ENCODE results near the gene DEFB113.

DEFB113 gene

DNA sequence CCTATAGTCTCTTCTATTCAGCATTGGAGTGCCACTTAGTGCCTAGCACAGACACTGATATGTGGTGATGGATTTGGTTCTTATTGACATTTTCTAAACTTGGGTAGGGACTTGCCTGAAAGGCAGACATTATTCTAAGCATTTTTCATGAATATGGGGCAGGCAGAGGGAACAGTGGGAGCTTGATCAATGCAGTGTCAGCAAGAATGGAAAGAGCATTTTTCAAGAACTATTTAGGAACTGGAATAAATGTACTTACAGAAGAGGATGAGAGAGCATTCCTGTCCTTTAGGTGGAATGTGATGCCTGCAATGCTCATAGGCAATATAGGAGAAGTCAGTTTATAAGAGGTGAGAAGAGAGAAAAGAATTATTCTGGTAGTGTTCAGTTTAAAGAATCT is 31.6 kb downstream of the DEFB113 start:
- no peaks in the 10 kb centered on the region for H3K4me1 ChIP-seq (ENCODE audit: control insufficient read depth, insufficient read depth, low read length, unreplicated experiment)
- H3K27ac ChIP-seq (ENCODE audit: low read depth, low read length), result no peak overlapping the region
- no peaks in the 10 kb centered on the region for H3K27me3 ChIP-seq (ENCODE audit: insufficient read depth, low read length)
- H3K79me2 ChIP-seq (ENCODE audit: control insufficient read depth, insufficient read depth, low read length, unreplicated experiment), result no peaks in the 10 kb centered on the region
- no peak overlapping the region for H3K4me3 ChIP-seq (ENCODE audit: low read depth, low read length)
- H3K36me3 ChIP-seq (ENCODE audit: insufficient read depth, low read length), result no peaks in the 10 kb centered on the region
- no peak overlapping the region for H2AFZ ChIP-seq (ENCODE audit: low read length, unreplicated experiment)

- Histone ChIP-seq H3K27me3 (ENCODE audit: insufficient read depth, low read length) (no peaks in the 10 kb centered on the region), H3K36me3 (ENCODE audit: insufficient read depth, low read length) (no peaks in the 10 kb centered on the region), H3K4me3 (ENCODE audit: low read depth, low read length) (no peak overlapping the region), H3K79me2 (ENCODE audit: control insufficient read depth, insufficient read depth, low read length, unreplicated experiment) (no peaks in the 10 kb centered on the region), H3K27ac (ENCODE audit: low read depth, low read length) (no peak overlapping the region), H3K4me1 (ENCODE audit: control insufficient read depth, insufficient read depth, low read length, unreplicated experiment) (no peaks in the 10 kb centered on the region), H2AFZ (ENCODE audit: low read length, unreplicated experiment) (no peak overlapping the region)
Observed at GRCh38 chr6:49937017-49937416, 32.4 kb downstream of the DEFB113 start.

DNA sequence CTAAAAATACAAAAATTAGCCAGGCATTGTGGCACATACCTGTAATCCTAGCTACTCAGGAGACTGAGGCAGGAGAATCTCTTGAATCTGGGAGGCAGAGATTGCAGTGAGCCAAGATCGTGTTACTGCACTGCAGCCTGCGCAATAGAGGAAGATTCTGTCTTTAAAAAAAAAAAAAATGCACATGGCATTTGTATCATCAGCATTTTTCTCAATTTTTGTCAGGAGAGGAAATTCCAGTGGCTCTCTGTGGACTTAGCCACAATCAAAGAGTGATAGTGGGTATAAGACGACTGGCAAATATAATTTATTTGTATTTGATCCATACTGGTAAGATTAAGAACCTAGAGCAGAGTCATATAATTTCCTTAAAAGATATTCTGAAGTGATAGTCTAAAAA is 34.0 kb downstream of the DEFB113 start:
- Histone ChIP-seq H3K79me2 (ENCODE audit: control insufficient read depth, insufficient read depth, low read length, unreplicated experiment) (no peaks in the 10 kb centered on the region), H3K4me1 (ENCODE audit: control insufficient read depth, insufficient read depth, low read length, unreplicated experiment) (no peaks in the 10 kb centered on the region), H3K4me3 (ENCODE audit: low read depth, low read length) (no peak overlapping the region), H3K27ac (ENCODE audit: low read depth, low read length) (no peak overlapping the region), H2AFZ (ENCODE audit: low read length, unreplicated experiment) (no peak overlapping the region), H3K27me3 (ENCODE audit: insufficient read depth, low read length) (no peaks in the 10 kb centered on the region), H3K36me3 (ENCODE audit: insufficient read depth, low read length) (no peaks in the 10 kb centered on the region)

GRCh38 chr6:49934770-49935169 is 34.7 kb downstream of the DEFB113 start:
- Histone ChIP-seq H3K4me3 (ENCODE audit: low read depth, low read length) (no peak overlapping the region), H3K27ac (ENCODE audit: low read depth, low read length) (no peak overlapping the region), H2AFZ (ENCODE audit: low read length, unreplicated experiment) (no peak overlapping the region), H3K36me3 (ENCODE audit: insufficient read depth, low read length) (no peaks in the 10 kb centered on the region), H3K4me1 (ENCODE audit: control insufficient read depth, insufficient read depth, low read length, unreplicated experiment) (no peaks in the 10 kb centered on the region), H3K79me2 (ENCODE audit: control insufficient read depth, insufficient read depth, low read length, unreplicated experiment) (no peaks in the 10 kb centered on the region), H3K27me3 (ENCODE audit: insufficient read depth, low read length) (no peaks in the 10 kb centered on the region)

- no peaks in the 10 kb centered on the region for H3K27me3 ChIP-seq (ENCODE audit: insufficient read depth, low read length)
Observed at GRCh38 chr6:49933526-49933925, 35.9 kb downstream of the DEFB113 start.

GRCh38 chr6:49929340-49929739 is 40.1 kb downstream of the DEFB113 start:
- H3K79me2 ChIP-seq (ENCODE audit: control insufficient read depth, insufficient read depth, low read length, unreplicated experiment), result no peaks in the 10 kb centered on the region
- no peak overlapping the region for H3K27ac ChIP-seq (ENCODE audit: low read depth, low read length)
- H2AFZ ChIP-seq (ENCODE audit: low read length, unreplicated experiment), result no peak overlapping the region
- no peak overlapping the region for H3K4me3 ChIP-seq (ENCODE audit: low read depth, low read length)
- H3K4me1 ChIP-seq (ENCODE audit: control insufficient read depth, insufficient read depth, low read length, unreplicated experiment), result no peaks in the 10 kb centered on the region
- H3K27me3 ChIP-seq (ENCODE audit: insufficient read depth, low read length), result no peaks in the 10 kb centered on the region
- H3K36me3 ChIP-seq (ENCODE audit: insufficient read depth, low read length), result no peaks in the 10 kb centered on the region

More at GRCh38 chr6:49933526-49933925, 35.9 kb downstream of the DEFB113 start:
- Histone ChIP-seq H3K27ac (ENCODE audit: low read depth, low read length) (no peak overlapping the region), H2AFZ (ENCODE audit: low read length, unreplicated experiment) (no peak overlapping the region), H3K4me3 (ENCODE audit: low read depth, low read length) (no peak overlapping the region), H3K4me1 (ENCODE audit: control insufficient read depth, insufficient read depth, low read length, unreplicated experiment) (no peaks in the 10 kb centered on the region), H3K36me3 (ENCODE audit: insufficient read depth, low read length) (no peaks in the 10 kb centered on the region), H3K79me2 (ENCODE audit: control insufficient read depth, insufficient read depth, low read length, unreplicated experiment) (no peaks in the 10 kb centered on the region)

DNA sequence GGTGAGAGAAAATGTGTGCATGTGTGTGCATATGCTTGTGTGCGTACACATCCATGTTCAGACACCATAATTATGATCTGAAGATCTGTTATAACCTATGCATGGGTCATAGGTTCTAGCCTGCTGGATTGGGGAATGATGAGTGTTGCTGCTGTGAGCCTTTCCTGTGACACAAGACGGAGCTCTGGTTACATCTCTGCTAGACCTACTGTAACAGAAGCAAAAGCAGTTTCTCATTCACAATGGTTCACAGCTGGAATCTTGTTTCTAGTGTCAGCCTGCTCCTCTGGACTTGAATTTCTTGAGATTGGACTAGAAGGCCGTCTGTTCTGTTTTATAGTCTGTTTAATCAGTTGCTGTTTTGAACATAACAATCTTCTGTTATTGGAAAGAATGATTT is 45.6 kb downstream of the DEFB113 start:
- Histone ChIP-seq H2AFZ (ENCODE audit: low read length, unreplicated experiment) (no peak overlapping the region), H3K4me1 (ENCODE audit: control insufficient read depth, insufficient read depth, low read length, unreplicated experiment) (no peaks in the 10 kb centered on the region), H3K4me3 (ENCODE audit: low read depth, low read length) (no peak overlapping the region), H3K27ac (ENCODE audit: low read depth, low read length) (no peak overlapping the region), H3K36me3 (ENCODE audit: insufficient read depth, low read length) (no peaks in the 10 kb centered on the region), H3K79me2 (ENCODE audit: control insufficient read depth, insufficient read depth, low read length, unreplicated experiment) (no peaks in the 10 kb centered on the region), H3K27me3 (ENCODE audit: insufficient read depth, low read length) (no peaks in the 10 kb centered on the region)

GRCh38 chr6:49919935-49920644 is 49.3 kb downstream of the DEFB113 start:
- H3K27me3 ChIP-seq (ENCODE audit: insufficient read depth, low read length), result no peaks in the 10 kb centered on the region
- H3K36me3 ChIP-seq (ENCODE audit: insufficient read depth, low read length), result no peaks in the 10 kb centered on the region
- H2AFZ ChIP-seq (ENCODE audit: low read length, unreplicated experiment), result no peak overlapping the region
- H3K27ac ChIP-seq (ENCODE audit: low read depth, low read length), result no peak overlapping the region
- no peaks in the 10 kb centered on the region for H3K79me2 ChIP-seq (ENCODE audit: control insufficient read depth, insufficient read depth, low read length, unreplicated experiment)
- no peaks in the 10 kb centered on the region for H3K4me1 ChIP-seq (ENCODE audit: control insufficient read depth, insufficient read depth, low read length, unreplicated experiment)
- H3K4me3 ChIP-seq (ENCODE audit: low read depth, low read length), result no peak overlapping the region

DNA sequence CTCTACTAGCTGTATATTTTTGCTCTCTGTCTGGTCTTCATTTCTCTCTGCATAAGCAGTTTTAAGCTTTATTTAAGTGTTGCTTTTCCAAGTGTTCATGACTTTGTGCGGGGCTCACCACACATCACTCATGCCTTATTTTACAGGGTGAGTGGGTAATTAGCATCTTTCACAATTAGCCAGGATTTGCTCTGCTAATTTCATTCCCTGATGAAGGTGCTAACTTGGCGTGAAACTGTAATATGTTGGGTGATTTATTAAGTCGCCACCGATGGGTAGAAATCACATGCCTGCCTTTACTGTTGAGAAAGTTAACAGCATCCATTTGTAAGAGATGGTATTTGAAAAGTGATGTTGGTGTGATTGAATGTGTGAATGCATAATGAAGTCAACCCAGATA is 50.2 kb downstream of the DEFB113 start:
- H3K4me1 ChIP-seq (ENCODE audit: control insufficient read depth, insufficient read depth, low read length, unreplicated experiment), result no peaks in the 10 kb centered on the region
- H2AFZ ChIP-seq (ENCODE audit: low read length, unreplicated experiment), result no peak overlapping the region
- no peaks in the 10 kb centered on the region for H3K36me3 ChIP-seq (ENCODE audit: insufficient read depth, low read length)
- H3K27me3 ChIP-seq (ENCODE audit: insufficient read depth, low read length), result no peaks in the 10 kb centered on the region
- H3K27ac ChIP-seq (ENCODE audit: low read depth, low read length), result no peak overlapping the region
- no peaks in the 10 kb centered on the region for H3K79me2 ChIP-seq (ENCODE audit: control insufficient read depth, insufficient read depth, low read length, unreplicated experiment)
- no peak overlapping the region for H3K4me3 ChIP-seq (ENCODE audit: low read depth, low read length)

GRCh38 chr6:49918787-49919186 is 50.6 kb downstream of the DEFB113 start:
- Histone ChIP-seq H3K27me3 (ENCODE audit: insufficient read depth, low read length) (no peaks in the 10 kb centered on the region), H3K4me3 (ENCODE audit: low read depth, low read length) (no peak overlapping the region), H2AFZ (ENCODE audit: low read length, unreplicated experiment) (no peak overlapping the region), H3K79me2 (ENCODE audit: control insufficient read depth, insufficient read depth, low read length, unreplicated experiment) (no peaks in the 10 kb centered on the region), H3K27ac (ENCODE audit: low read depth, low read length) (no peak overlapping the region), H3K4me1 (ENCODE audit: control insufficient read depth, insufficient read depth, low read length, unreplicated experiment) (no peaks in the 10 kb centered on the region), H3K36me3 (ENCODE audit: insufficient read depth, low read length) (no peaks in the 10 kb centered on the region)

All from ACC112 (cell line).